Measurements from ENCODE around the gene WRNIP1.

Gene WRNIP1

GRCh38 chr6:2744209-2744771 is 20.9 kb upstream of the WRNIP1 start:
- no peaks in the 10 kb centered on the region for H3K4me1 ChIP-seq (ENCODE audit: control insufficient read depth, insufficient read depth, low read length)
- no peaks in the 10 kb centered on the region for H3K27me3 ChIP-seq (ENCODE audit: control insufficient read depth, insufficient read depth, low read length)
- H3K4me3 ChIP-seq (ENCODE audit: low read depth, low read length) = no peak overlapping the region
- H3K36me3 ChIP-seq (ENCODE audit: control insufficient read depth, insufficient read depth, low read length) = no peaks in the 10 kb centered on the region
- H3K9ac ChIP-seq (ENCODE audit: low read depth, low read length) = no peak overlapping the region
- no peaks in the 10 kb centered on the region for H3K9me3 ChIP-seq (ENCODE audit: control insufficient read depth, insufficient read depth, low read length)

- H3K9ac ChIP-seq (ENCODE audit: low read depth, low read length) = no peak overlapping the region
These were observed 20.4 kb upstream of the WRNIP1 start for GRCh38 chr6:2744778-2745177.

GRCh38 chr6:2745246-2745645 is 19.9 kb upstream of the WRNIP1 start:
- Histone ChIP-seq H3K4me3 (ENCODE audit: low read depth, low read length) (no peak overlapping the region), H3K9ac (ENCODE audit: low read depth, low read length) (no peak overlapping the region), H3K27me3 (ENCODE audit: control insufficient read depth, insufficient read depth, low read length) (no peaks in the 10 kb centered on the region), H3K9me3 (ENCODE audit: control insufficient read depth, insufficient read depth, low read length) (no peaks in the 10 kb centered on the region), H3K4me1 (ENCODE audit: control insufficient read depth, insufficient read depth, low read length) (no peaks in the 10 kb centered on the region), H3K36me3 (ENCODE audit: control insufficient read depth, insufficient read depth, low read length) (no peaks in the 10 kb centered on the region)

More at GRCh38 chr6:2744778-2745177, 20.4 kb upstream of the WRNIP1 start:
- H3K4me3 ChIP-seq (ENCODE audit: low read depth, low read length) = no peak overlapping the region
- H3K9me3 ChIP-seq (ENCODE audit: control insufficient read depth, insufficient read depth, low read length) = no peaks in the 10 kb centered on the region
- H3K36me3 ChIP-seq (ENCODE audit: control insufficient read depth, insufficient read depth, low read length) = no peaks in the 10 kb centered on the region
- H3K27me3 ChIP-seq (ENCODE audit: control insufficient read depth, insufficient read depth, low read length) = no peaks in the 10 kb centered on the region
- no peaks in the 10 kb centered on the region for H3K4me1 ChIP-seq (ENCODE audit: control insufficient read depth, insufficient read depth, low read length)

GRCh38 chr6:2746557-2747061 is 18.6 kb upstream of the WRNIP1 start:
- no peak overlapping the region for H3K9ac ChIP-seq (ENCODE audit: low read depth, low read length)
- H3K4me3 ChIP-seq (ENCODE audit: low read depth, low read length) = no peak overlapping the region
- no peaks in the 10 kb centered on the region for H3K4me1 ChIP-seq (ENCODE audit: control insufficient read depth, insufficient read depth, low read length)
- no peaks in the 10 kb centered on the region for H3K36me3 ChIP-seq (ENCODE audit: control insufficient read depth, insufficient read depth, low read length)
- no peaks in the 10 kb centered on the region for H3K27me3 ChIP-seq (ENCODE audit: control insufficient read depth, insufficient read depth, low read length)
- no peaks in the 10 kb centered on the region for H3K9me3 ChIP-seq (ENCODE audit: control insufficient read depth, insufficient read depth, low read length)

- no peaks in the 10 kb centered on the region for H3K9me3 ChIP-seq (ENCODE audit: control insufficient read depth, insufficient read depth, low read length)
These were observed 17.0 kb upstream of the WRNIP1 start for GRCh38 chr6:2748183-2748582.

GRCh38 chr6:2749969-2750600 is 15.1 kb upstream of the WRNIP1 start:
- Histone ChIP-seq H3K36me3 (ENCODE audit: control insufficient read depth, insufficient read depth, low read length) (no peaks in the 10 kb centered on the region), H3K27me3 (ENCODE audit: control insufficient read depth, insufficient read depth, low read length) (no peaks in the 10 kb centered on the region), H3K9me3 (ENCODE audit: control insufficient read depth, insufficient read depth, low read length) (no peaks in the 10 kb centered on the region), H3K9ac (ENCODE audit: low read depth, low read length) (no peak overlapping the region), H3K4me1 (ENCODE audit: control insufficient read depth, insufficient read depth, low read length) (no peaks in the 10 kb centered on the region), H3K4me3 (ENCODE audit: low read depth, low read length) (no peak overlapping the region)

More at GRCh38 chr6:2748183-2748582, 17.0 kb upstream of the WRNIP1 start:
- Histone ChIP-seq H3K27me3 (ENCODE audit: control insufficient read depth, insufficient read depth, low read length) (no peaks in the 10 kb centered on the region), H3K4me1 (ENCODE audit: control insufficient read depth, insufficient read depth, low read length) (no peaks in the 10 kb centered on the region), H3K4me3 (ENCODE audit: low read depth, low read length) (no peak overlapping the region), H3K9ac (ENCODE audit: low read depth, low read length) (no peak overlapping the region), H3K36me3 (ENCODE audit: control insufficient read depth, insufficient read depth, low read length) (no peaks in the 10 kb centered on the region)

- H3K9me3 ChIP-seq (ENCODE audit: control insufficient read depth, insufficient read depth, low read length) = no peaks in the 10 kb centered on the region
- no peak within 1 kb of the TSS for H3K9ac ChIP-seq (ENCODE audit: low read depth, low read length)
- H3K27me3 ChIP-seq (ENCODE audit: control insufficient read depth, insufficient read depth, low read length) = no peaks in the 10 kb centered on the region
- no peaks in the 10 kb centered on the region for H3K36me3 ChIP-seq (ENCODE audit: control insufficient read depth, insufficient read depth, low read length)
- H3K4me1 ChIP-seq (ENCODE audit: control insufficient read depth, insufficient read depth, low read length) = no peaks in the 10 kb centered on the region
- no peak within 1 kb of the TSS for H3K4me3 ChIP-seq (ENCODE audit: low read depth, low read length)
These were observed 14.4 kb upstream of the WRNIP1 start, which contains the start of gene MYLK4 for GRCh38 chr6:2750832-2751231. Gene MYLK4, minus strand, starts transcription at chr6:2750922. Its CDS starts 1,628 bp downstream, at chr6:2749294.

GRCh38 chr6:2751871-2752270 is 13.3 kb upstream of the WRNIP1 start:
- H3K4me1 ChIP-seq (ENCODE audit: control insufficient read depth, insufficient read depth, low read length) = no peaks in the 10 kb centered on the region
- H3K4me3 ChIP-seq (ENCODE audit: low read depth, low read length) = no peak overlapping the region
- H3K9ac ChIP-seq (ENCODE audit: low read depth, low read length) = no peak overlapping the region
- H3K9me3 ChIP-seq (ENCODE audit: control insufficient read depth, insufficient read depth, low read length) = no peaks in the 10 kb centered on the region
- no peaks in the 10 kb centered on the region for H3K27me3 ChIP-seq (ENCODE audit: control insufficient read depth, insufficient read depth, low read length)
- no peaks in the 10 kb centered on the region for H3K36me3 ChIP-seq (ENCODE audit: control insufficient read depth, insufficient read depth, low read length)

GRCh38 chr6:2752477-2753109 is 12.6 kb upstream of the WRNIP1 start:
- Histone ChIP-seq H3K9me3 (ENCODE audit: control insufficient read depth, insufficient read depth, low read length) (no peaks in the 10 kb centered on the region), H3K27me3 (ENCODE audit: control insufficient read depth, insufficient read depth, low read length) (no peaks in the 10 kb centered on the region)

GRCh38 chr6:2753110-2753489 is 12.1 kb upstream of the WRNIP1 start:
- no peak overlapping the region for H3K4me3 ChIP-seq (ENCODE audit: low read depth, low read length)
- no peaks in the 10 kb centered on the region for H3K27me3 ChIP-seq (ENCODE audit: control insufficient read depth, insufficient read depth, low read length)
- H3K36me3 ChIP-seq (ENCODE audit: control insufficient read depth, insufficient read depth, low read length) = no peaks in the 10 kb centered on the region
- H3K4me1 ChIP-seq (ENCODE audit: control insufficient read depth, insufficient read depth, low read length) = no peaks in the 10 kb centered on the region
- no peaks in the 10 kb centered on the region for H3K9me3 ChIP-seq (ENCODE audit: control insufficient read depth, insufficient read depth, low read length)
- H3K9ac ChIP-seq (ENCODE audit: low read depth, low read length) = no peak overlapping the region

More at GRCh38 chr6:2752477-2753109, 12.6 kb upstream of the WRNIP1 start:
- Histone ChIP-seq H3K36me3 (ENCODE audit: control insufficient read depth, insufficient read depth, low read length) (no peaks in the 10 kb centered on the region), H3K4me1 (ENCODE audit: control insufficient read depth, insufficient read depth, low read length) (no peaks in the 10 kb centered on the region), H3K9ac (ENCODE audit: low read depth, low read length) (no peak overlapping the region), H3K4me3 (ENCODE audit: low read depth, low read length) (no peak overlapping the region)

- Histone ChIP-seq H3K4me3 (ENCODE audit: low read depth, low read length) (no peak overlapping the region), H3K9ac (ENCODE audit: low read depth, low read length) (no peak overlapping the region), H3K9me3 (ENCODE audit: control insufficient read depth, insufficient read depth, low read length) (no peaks in the 10 kb centered on the region), H3K36me3 (ENCODE audit: control insufficient read depth, insufficient read depth, low read length) (no peaks in the 10 kb centered on the region), H3K27me3 (ENCODE audit: control insufficient read depth, insufficient read depth, low read length) (no peaks in the 10 kb centered on the region), H3K4me1 (ENCODE audit: control insufficient read depth, insufficient read depth, low read length) (no peaks in the 10 kb centered on the region)
These were observed 11.4 kb upstream of the WRNIP1 start for GRCh38 chr6:2753743-2754142.

GRCh38 chr6:2754393-2754792 is 10.8 kb upstream of the WRNIP1 start:
- no peak overlapping the region for H3K4me3 ChIP-seq (ENCODE audit: low read depth, low read length)
- no peaks in the 10 kb centered on the region for H3K27me3 ChIP-seq (ENCODE audit: control insufficient read depth, insufficient read depth, low read length)
- no peaks in the 10 kb centered on the region for H3K4me1 ChIP-seq (ENCODE audit: control insufficient read depth, insufficient read depth, low read length)
- H3K36me3 ChIP-seq (ENCODE audit: control insufficient read depth, insufficient read depth, low read length) = no peaks in the 10 kb centered on the region
- no peaks in the 10 kb centered on the region for H3K9me3 ChIP-seq (ENCODE audit: control insufficient read depth, insufficient read depth, low read length)
- no peak overlapping the region for H3K9ac ChIP-seq (ENCODE audit: low read depth, low read length)

Data from iPS-15b (cell line).